OCI-LY7 (cell line): ENCODE results near the gene CAMK4. TPM values are rescaled to one million over a fixed set of nuclear protein-coding genes. Genes with fewer than 3 reads are reported as not detected.

Experiments used
- BruUV-seq: library from RNA; stranded (reverse); fragments of 400-500 nt; replicated peaks from 2 replicates; lab custom pipeline; 2021; lab: Mats Ljungman, UMichigan
- CTCF ChIA-PET: fragments of 300-600 bp; sonication (Branson Sonifier 250); formaldehyde crosslinking; loops from one replicate; lab custom pipeline; 2022; ENCODE audit warnings: antibody characterized with exemption; ENCODE audit not compliant: unreplicated experiment; lab: Charles Lee
- POLR2A ChIA-PET: fragments of 300-600 bp; sonication (Branson Sonifier 250); formaldehyde crosslinking; loops from one replicate; lab custom pipeline; 2022; ENCODE audit warnings: antibody characterized with exemption; lab: Charles Lee
- DNase-seq: peaks from one replicate; pipeline ENCODE4 v3.0.0-alpha.2; 2015; ENCODE audit warnings: low spot score
- H2AFZ ChIP-seq: fragments of 200-600 bp; sonication (generic), shearing (Covaris generic); 2 replicates; pipeline ENCODE4 v1.6.1; 2014; ENCODE audit warnings: mild to moderate bottlenecking, antibody characterized with exemption, low read length, moderate library complexity
- H3K27ac ChIP-seq: fragments of 200-600 bp; sonication (generic); 2 replicates; pipeline ENCODE4 v1.5.1; 2014; ENCODE audit warnings: mixed run types, low read depth, mild to moderate bottlenecking, moderate library complexity, low read length, inconsistent platforms; ENCODE audit not compliant: poor library complexity, severe bottlenecking
- H3K36me3 ChIP-seq: fragments of 200-600 bp; sonication (generic); 2 replicates; pipeline ENCODE4 v1.6.1; 2014; ENCODE audit warnings: mild to moderate bottlenecking, antibody characterized with exemption, low read length, moderate library complexity, mixed read lengths; ENCODE audit not compliant: insufficient read depth
- H3K4me1 ChIP-seq: fragments of 200-600 bp; sonication (generic); 2 replicates; pipeline ENCODE4 v1.5.1; 2014; ENCODE audit warnings: mild to moderate bottlenecking, low read length; ENCODE audit not compliant: insufficient read depth, poor library complexity, severe bottlenecking
- H3K4me2 ChIP-seq: fragments of 200-600 bp; sonication (generic); 2 replicates; pipeline ENCODE4 v1.6.1; 2014; ENCODE audit warnings: mild to moderate bottlenecking, low read length
- H3K4me3 ChIP-seq: fragments of 200-600 bp; sonication (generic); 2 replicates; pipeline ENCODE4 v1.5.1; 2014; ENCODE audit warnings: mild to moderate bottlenecking, low read depth, low read length; ENCODE audit not compliant: poor library complexity, severe bottlenecking
- H3K79me2 ChIP-seq: fragments of 200-600 bp; sonication (generic); 2 replicates; pipeline ENCODE4 v1.6.1; 2016; ENCODE audit warnings: low read depth, mild to moderate bottlenecking, low read length, moderate library complexity, mixed read lengths; ENCODE audit not compliant: insufficient read depth
- H3K9me2 ChIP-seq: fragments of 200-600 bp; sonication (generic); 2 replicates; pipeline ENCODE4 v1.6.1; 2016; ENCODE audit warnings: mild to moderate bottlenecking, low read length, mixed read lengths; ENCODE audit not compliant: insufficient read depth
- H3K9me3 ChIP-seq: fragments of 200-600 bp; sonication (generic); 2 replicates; pipeline ENCODE4 v1.6.1; 2014; ENCODE audit warnings: mild to moderate bottlenecking, mixed run types, low read length, mixed read lengths
- H4K20me1 ChIP-seq: fragments of 200-600 bp; sonication (generic); 2 replicates; pipeline ENCODE4 v1.6.1; 2014; ENCODE audit warnings: mild to moderate bottlenecking, antibody characterized with exemption, low read length, moderate library complexity, mixed read lengths; ENCODE audit not compliant: insufficient read depth
- CTCF ChIP-seq: fragments of 200-600 bp; sonication (generic); conservative IDR thresholded peaks from 2 replicates; pipeline ENCODE4 v1.5.1; 2014; ENCODE audit warnings: mild to moderate bottlenecking, antibody characterized with exemption, low read length, moderate library complexity, mixed read lengths
- EZH2phosphoT487 ChIP-seq: fragments of 200-600 bp; sonication (generic); IDR thresholded peaks from 2 replicates; pipeline ENCODE4 v1.6.1; 2018; ENCODE audit warnings: low read depth, borderline replicate concordance, mild to moderate bottlenecking, mixed run types, antibody characterized with exemption, low read length, moderate library complexity, mixed read lengths
- intact Hi-C: fragments of 100-400 bp; cut with micrococcal nuclease; formaldehyde crosslinking; loops from one replicate; pipeline ENCODE4 v1.10.0; 2022; ENCODE audit not compliant: unreplicated experiment
- total RNA-seq, 2 experiments: library from RNA; depleted of rRNA in 1 of 2; stranded (reverse); fragments of >200 nt in 1 of 2; shearing (Covaris generic) in 1 of 2; gene quantifications; 2 replicates each; pipeline ENCODE4 v1.2.3, GENCODE V29; 2014 to 2022

CAMK4 gene
- total RNA-seq, 2 experiments from 2014 or later: 25.4 to 40.2 TPM

DNA sequence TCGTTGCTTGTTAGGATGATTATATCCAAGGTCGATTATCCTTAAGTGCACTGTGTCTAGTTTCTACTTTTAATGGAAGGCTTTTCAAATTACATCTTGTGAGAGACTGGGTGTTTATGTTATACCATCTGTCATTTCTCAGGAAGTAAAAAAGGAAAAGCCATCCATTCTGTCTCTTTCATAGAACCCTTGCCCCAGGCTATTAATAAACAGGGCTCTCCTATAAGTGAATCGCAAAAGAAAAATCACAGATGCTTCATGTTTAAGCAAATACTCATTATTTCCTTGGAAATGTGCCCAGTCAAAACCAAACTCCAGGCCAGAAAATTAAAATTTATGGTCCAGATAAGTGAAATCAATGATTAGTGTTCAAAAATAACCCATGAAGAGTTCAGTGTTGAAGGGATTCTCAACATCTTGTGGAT is 230.0 kb downstream of the CAMK4 start:
- POLR2A ChIA-PET: interaction anchor here (0.6 to 0.7 kb wide), 3 partner anchors 15 to 455 kb away, joined by 3 to 4 read pairs (median 3); no protein-coding TSS in a partner anchor
- Histone ChIP-seq H3K36me3 (no peaks in the 10 kb centered on the region), H3K27ac (no peak overlapping the region), H3K4me3 (no peak overlapping the region), H2AFZ (no peak overlapping the region), H3K4me1 (no peaks in the 10 kb centered on the region), H3K9me3 (no peaks in the 10 kb centered on the region), H3K4me2 (no peak overlapping the region), H3K9me2 (no peaks in the 10 kb centered on the region), H4K20me1 (no peaks in the 10 kb centered on the region), H3K79me2 (no peaks in the 10 kb centered on the region)
- DNase-seq: no peak
- TF ChIP-seq EZH2phosphoT487 (no peak), CTCF (no peak)
- intact Hi-C loops: no loop called here
- BruUV-seq: no TSS peak
- CTCF ChIA-PET: no interaction called here

- CTCF ChIA-PET: no interaction called here
- no peak for TF ChIP-seq CTCF
- no peak for TF ChIP-seq EZH2phosphoT487
- H3K9me3 ChIP-seq: no peaks in the 10 kb centered on the region
- no TSS peak for BruUV-seq
- no peak overlapping the region for H3K4me3 ChIP-seq
- no peaks in the 10 kb centered on the region for H4K20me1 ChIP-seq
- H3K79me2 ChIP-seq: no peaks in the 10 kb centered on the region
- POLR2A ChIA-PET: interaction anchor here (0.6 to 0.7 kb wide), 3 partner anchors 15 to 455 kb away, joined by 3 to 4 read pairs (median 3); no protein-coding TSS in a partner anchor
- no peak for DNase-seq
- H3K4me2 ChIP-seq: no peak overlapping the region
- no peak overlapping the region for H3K27ac ChIP-seq
- H3K4me1 ChIP-seq: no peaks in the 10 kb centered on the region
- no peaks in the 10 kb centered on the region for H3K9me2 ChIP-seq
- H2AFZ ChIP-seq: no peak overlapping the region
- intact Hi-C loops: no loop called here
- no peaks in the 10 kb centered on the region for H3K36me3 ChIP-seq
Observed at GRCh38 chr5:111454776-111455175, 230.6 kb downstream of the CAMK4 start.

DNA sequence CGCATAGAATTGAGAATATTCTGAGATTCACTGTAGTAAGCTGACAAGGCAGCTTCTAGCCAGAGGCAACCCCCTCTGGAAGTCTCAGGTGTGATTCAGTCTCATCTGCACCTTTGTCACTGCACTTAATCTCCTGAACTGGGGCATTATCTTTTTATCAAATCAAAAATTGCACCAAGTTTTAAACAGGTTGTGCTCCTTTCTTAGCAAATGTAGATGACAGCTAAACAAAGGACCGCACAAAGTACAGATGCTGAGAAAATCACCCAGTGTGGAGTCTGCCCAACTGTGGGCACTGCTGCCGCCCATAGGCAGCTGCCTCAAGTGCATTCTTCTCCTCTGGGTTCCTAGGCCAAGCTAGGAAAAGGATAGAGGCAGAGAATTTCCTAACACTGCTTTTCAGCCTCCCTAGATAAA is 237.1 kb downstream of the CAMK4 start:
- CTCF ChIA-PET: no interaction called here
- no peaks in the 10 kb centered on the region for H3K9me2 ChIP-seq
- no TSS peak for BruUV-seq

More for the DNA sequence above, 237.1 kb downstream of the CAMK4 start:
- Histone ChIP-seq H3K4me2 (no peak overlapping the region), H3K27ac (no peak overlapping the region), H3K4me3 (no peak overlapping the region), H4K20me1 (no peaks in the 10 kb centered on the region), H2AFZ (no peak overlapping the region), H3K36me3 (0 out of 2 replicates have a peak, but pooled peaks cover 3% of the 10 kb centered on the region), H3K79me2 (no peaks in the 10 kb centered on the region), H3K4me1 (no peaks in the 10 kb centered on the region), H3K9me3 (no peaks in the 10 kb centered on the region)
- POLR2A ChIA-PET: interaction anchor here (0.6 to 1.3 kb wide), 2 partner anchors 12 to 695 kb away, joined by 3 read pairs; no protein-coding TSS in a partner anchor
- intact Hi-C loops: no loop called here
- TF ChIP-seq CTCF: peak; percentile 61
- no peak for TF ChIP-seq EZH2phosphoT487
- DNase-seq: peak; percentile 15
